ENCODE measurements around the gene FGF22. TPM values are rescaled to one million over a fixed set of nuclear protein-coding genes. Genes with fewer than 3 reads are reported as not detected.

The FGF22 gene
- total and polyA plus RNA-seq, 2 of the 13 experiments (the other 11 are each of a cell fraction or from before 2014, with no cell fraction given), result 0.24 TPM; not detected in 1

GRCh38 chr19:680287-681028 lies 40.8 kb downstream of the FGF22 start (continued):
- TF ChIP-seq MAFK (conservative IDR thresholded peaks at IDR 0.05 in 1 of 2, IDR thresholded peaks at IDR 0.05 in 1 of 2; ENCODE audit: low read length in 2 of 2) (no peak), SMAD1 (CRISPR knock-in tag; IDR thresholded peaks at IDR 0.05; ENCODE audit: borderline replicate concordance, low read depth) (no peak), ZNF589 (CRISPR knock-in tag; conservative IDR thresholded peaks at IDR 0.05) (no peak), ZNF761 (CRISPR knock-in tag; conservative IDR thresholded peaks at IDR 0.05) (no peak), ZNF281 (CRISPR knock-in tag; IDR thresholded peaks at IDR 0.05; ENCODE audit: borderline replicate concordance) (no peak), UBTF (CRISPR knock-in tag; IDR thresholded peaks at IDR 0.05) (peak; percentile 42; the same call in 1 of the 2 replicates), ZNF180 (CRISPR knock-in tag; IDR thresholded peaks at IDR 0.05; ENCODE audit: borderline replicate concordance, low read depth) (no peak), MTERF4 (CRISPR knock-in tag; IDR thresholded peaks at IDR 0.05) (no peak), ZNF775 (CRISPR knock-in tag; IDR thresholded peaks at IDR 0.05; ENCODE audit: borderline replicate concordance) (no peak), ONECUT2 (CRISPR knock-in tag; IDR thresholded peaks at IDR 0.05) (no peak), ZNF446 (CRISPR knock-in tag; IDR thresholded peaks at IDR 0.05) (0 out of 2 replicates have a peak, but pooled peaks have one; percentile 16)
